Erythroblast (primary cell): Measurements from ENCODE around the gene ARHGAP24.

Experiments
- DNase-seq, 2 experiments: peaks; one replicate each; lab custom pipeline; 2025; lab: John Stamatoyannopoulos, UW
- GATA1 ChIP-seq: IDR thresholded peaks from 2 replicates; pipeline ENCODE4 v1.6.1; 2011; ENCODE audit warnings: low read depth, mild to moderate bottlenecking, control low read depth, low read length, moderate library complexity
- POLR2A ChIP-seq: IDR thresholded peaks from 2 replicates; pipeline ENCODE4 v1.6.1; 2011; ENCODE audit warnings: mild to moderate bottlenecking, low read length

The ARHGAP24 gene

DNA sequence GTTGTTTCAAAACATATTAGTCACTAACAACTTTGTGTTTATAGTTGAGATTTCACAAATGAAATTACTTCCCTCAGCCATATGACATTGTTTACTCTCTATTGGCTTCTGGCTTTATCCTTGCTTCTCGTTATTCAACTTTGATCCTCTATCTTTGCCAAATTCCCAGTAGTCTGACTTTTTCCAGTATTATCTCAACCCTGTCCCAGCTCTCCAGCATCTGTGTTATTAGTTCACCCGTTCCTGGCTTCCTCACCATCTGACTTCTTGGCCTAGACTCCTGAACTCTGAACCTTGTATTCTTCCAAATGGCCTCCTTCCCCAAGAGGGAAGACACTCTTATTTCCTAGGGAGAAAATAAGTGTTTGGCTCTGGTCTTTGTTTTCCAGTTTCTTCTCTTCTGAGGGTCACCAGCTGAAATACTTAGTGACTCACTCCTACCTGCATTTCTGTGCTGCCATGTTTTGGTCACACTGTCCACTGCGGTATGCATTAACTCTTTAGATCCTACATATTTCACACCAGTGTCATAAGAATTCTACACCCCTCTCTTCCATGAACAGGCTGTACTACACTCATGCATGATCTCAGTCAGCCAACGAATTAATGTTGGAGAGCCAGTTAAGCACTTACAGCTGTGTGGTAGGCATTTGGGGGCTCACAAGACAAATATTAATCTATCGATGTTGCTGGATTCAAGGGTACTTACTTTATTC, 17.0 kb upstream of the ARHGAP24 start:
- no peak for TF ChIP-seq GATA1
- no peak for TF ChIP-seq POLR2A

DNA sequence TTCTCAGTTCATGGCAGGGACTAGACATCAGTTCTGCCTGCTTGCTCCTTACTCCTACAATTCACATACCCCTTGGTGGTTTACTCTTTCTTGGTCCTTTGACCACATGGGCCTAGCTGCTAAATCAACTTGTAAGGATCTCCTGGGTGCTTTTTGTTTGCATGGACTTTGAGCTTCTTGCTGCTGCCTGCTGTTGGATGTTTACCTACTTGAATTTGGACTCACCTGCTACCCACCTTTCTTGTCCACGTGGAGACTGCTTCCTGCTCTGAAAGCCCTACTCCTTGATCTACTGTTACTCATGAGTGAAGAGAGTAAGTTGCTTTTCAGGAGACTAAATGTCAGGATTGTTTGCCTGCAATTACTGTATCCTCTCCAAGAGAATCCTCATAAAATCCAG, 15.2 kb upstream of the ARHGAP24 start:
- DNase-seq = no peak
- TF ChIP-seq POLR2A (no peak), GATA1 (no peak)

More for the DNA sequence above, 17.0 kb upstream of the ARHGAP24 start:
- DNase-seq = no peak

GRCh38 chr4:85474356-85474755, 594 bp upstream of the ARHGAP24 start:
- TF ChIP-seq GATA1 (no peak), POLR2A (no peak)
- no peak for DNase-seq

DNA sequence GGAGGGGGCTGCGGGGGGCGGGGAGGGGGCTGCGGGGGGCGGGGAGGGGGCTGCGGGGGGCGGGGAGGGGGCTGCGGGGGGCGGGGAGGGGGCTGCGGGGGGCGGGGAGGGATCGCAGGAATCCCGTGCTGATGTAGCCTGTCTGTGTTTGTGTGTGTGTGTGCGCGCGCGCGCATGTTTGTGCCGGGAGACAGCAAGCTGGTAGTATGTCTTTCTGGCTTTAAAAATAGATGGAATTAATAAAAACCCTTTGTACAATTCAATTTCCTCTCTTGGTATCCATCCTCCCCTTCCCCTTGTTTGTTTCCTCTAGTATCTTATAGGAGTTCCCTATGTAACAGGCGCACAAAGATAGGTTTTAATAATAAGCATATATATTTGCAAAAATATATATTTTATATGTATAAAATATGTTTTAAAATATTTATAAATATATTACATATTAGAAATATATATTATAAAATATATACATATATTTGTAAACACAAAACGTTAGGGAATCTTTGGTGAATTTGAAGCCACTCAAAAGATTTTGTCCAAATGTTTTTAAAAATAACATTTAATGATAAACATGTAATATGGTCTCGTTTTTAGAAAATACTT, 782 bp downstream of the ARHGAP24 start:
- DNase-seq = no peak
- no peak for TF ChIP-seq GATA1
- no peak for TF ChIP-seq POLR2A

DNA sequence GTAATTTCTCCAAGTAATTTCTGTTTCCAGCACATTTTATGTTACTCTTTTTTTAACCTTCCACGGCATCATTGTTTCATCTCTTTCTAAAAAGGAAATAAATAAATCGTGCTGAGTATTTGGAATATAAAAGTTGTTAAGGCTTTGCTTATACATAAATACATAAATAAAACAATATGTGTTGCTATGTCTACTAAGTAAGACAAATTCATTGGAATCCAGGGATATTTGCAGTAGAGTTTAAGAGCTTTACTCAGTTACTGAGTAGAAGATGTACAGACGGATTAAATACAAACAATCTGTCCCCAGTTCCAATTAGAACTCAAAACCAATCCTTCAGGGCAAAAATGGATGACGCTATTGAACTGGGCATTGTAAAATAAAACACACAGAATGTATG, 1.4 kb downstream of the ARHGAP24 start:
- no peak for TF ChIP-seq POLR2A
- no peak for TF ChIP-seq GATA1
- DNase-seq = no peak

- no peak for DNase-seq
- TF ChIP-seq GATA1 (no peak), POLR2A (no peak)
These were observed 2.6 kb downstream of the ARHGAP24 start for GRCh38 chr4:85477534-85477933.

GRCh38 chr4:85478576-85478975, 3.6 kb downstream of the ARHGAP24 start:
- no peak for DNase-seq
- no peak for TF ChIP-seq POLR2A
- no peak for TF ChIP-seq GATA1

GRCh38 chr4:85482010-85482738, 7.2 kb downstream of the ARHGAP24 start:
- TF ChIP-seq POLR2A = no peak
- TF ChIP-seq GATA1 = no peak
- DNase-seq = no peak

DNA sequence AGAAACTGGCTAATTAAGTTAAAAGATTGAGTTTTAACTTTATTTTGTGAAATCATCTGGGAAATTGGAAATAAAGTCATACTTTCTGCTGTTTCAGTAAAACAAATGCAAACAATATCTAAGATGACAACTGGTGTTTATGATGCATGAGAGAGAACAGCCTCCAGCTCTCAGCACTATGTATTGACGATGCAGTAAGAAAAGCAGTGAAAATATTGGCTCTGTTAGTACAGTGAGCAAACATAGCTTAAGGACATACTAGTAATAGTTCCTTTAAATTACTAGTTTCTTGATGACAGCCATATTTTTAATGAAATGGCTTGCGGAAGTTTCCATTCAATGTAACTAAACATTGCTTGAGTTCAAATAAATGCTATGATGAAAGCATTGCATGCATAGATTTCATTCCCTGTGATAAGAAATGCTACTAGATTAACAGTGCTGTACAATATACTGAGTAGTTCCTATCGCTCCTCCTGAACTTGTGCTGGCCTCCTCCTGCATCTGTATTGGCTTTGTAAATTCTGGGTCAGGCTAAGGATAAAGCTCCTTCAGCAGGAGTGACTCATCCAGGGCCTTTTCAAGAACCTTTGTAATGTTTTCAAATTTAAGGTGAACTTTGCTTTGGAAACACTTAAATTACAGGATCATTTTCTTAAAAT, 11.6 kb downstream of the ARHGAP24 start:
- no peak for DNase-seq
- TF ChIP-seq GATA1 (no peak), POLR2A (no peak)

DNA sequence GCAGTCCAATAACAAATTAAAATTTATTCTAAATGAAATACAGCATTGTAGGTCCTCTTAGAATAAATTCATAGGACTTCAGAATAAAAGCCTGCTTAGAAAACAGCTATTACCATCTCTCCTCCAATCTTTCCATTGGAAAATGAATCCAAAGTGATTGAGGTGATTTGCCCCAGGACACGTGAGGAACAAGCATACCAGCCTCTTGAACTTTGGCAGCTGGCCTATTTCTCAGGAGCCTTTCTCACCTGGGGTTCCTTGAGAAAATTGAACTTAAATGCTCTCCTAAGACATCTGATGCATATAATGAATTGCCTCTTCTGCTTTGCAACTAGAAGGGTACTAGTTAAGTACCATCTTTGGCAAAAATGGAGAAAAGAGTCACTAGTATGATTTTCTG, 13.5 kb downstream of the ARHGAP24 start:
- TF ChIP-seq GATA1 (no peak), POLR2A (no peak)
- no peak for DNase-seq

DNA sequence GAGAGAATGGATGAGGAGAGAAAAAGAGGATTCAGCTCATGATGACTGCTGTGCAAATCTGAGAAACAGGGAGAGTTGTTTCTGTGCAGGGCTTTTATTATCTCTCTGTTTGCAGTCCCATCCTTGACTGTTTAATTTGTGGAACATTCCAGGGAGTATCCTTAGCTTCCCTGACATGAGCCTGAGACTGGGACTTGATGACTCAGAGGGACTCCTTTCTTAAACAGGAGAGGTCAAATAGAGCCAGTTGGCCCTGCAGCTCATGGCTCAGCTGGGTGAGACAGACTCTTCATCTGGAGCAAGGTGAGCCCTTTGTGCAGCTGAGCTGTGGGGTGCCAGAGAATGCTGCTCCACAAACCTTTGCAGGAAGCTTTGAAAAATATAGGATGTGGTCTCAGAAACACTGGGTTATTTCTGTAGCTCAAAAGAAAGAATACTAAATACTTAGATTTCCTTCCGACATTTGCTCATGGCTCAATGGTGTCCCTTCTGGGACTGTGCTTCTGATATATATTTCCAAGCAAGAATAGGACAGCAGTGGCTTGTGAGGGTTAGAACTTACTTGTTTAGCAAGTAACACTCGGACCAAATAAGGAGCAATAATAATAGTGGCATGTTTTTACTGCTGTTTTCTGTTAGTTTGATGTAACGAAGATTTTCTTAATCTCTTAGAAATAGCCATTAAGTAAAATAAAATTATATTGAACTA, 14.5 kb downstream of the ARHGAP24 start:
- TF ChIP-seq GATA1 = no peak
- TF ChIP-seq POLR2A = no peak
- DNase-seq = no peak

DNA sequence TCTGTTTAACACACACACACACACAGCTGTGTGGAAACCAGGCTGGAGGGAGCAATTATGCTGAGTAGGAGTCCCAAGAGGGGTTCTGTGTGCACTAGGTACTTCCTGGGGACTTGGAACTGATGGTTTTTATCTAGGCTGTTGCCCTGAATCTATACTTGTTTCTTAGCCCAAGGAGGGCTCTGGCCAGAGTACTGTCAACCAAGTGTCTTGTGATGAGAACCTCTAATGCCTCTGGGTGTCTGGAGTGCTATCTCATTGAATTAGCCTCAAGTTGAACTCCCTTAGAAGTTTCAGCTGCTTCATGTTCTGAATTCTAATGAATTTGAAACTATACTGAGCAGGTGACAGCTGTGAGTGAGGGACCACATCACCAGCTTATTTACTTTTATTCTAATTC, 16.6 kb downstream of the ARHGAP24 start:
- TF ChIP-seq POLR2A (no peak), GATA1 (no peak)
- no peak for DNase-seq

GRCh38 chr4:85492336-85492735, 17.4 kb downstream of the ARHGAP24 start:
- DNase-seq = no peak
- TF ChIP-seq GATA1 (no peak), POLR2A (no peak)
